K562 (cell line): ENCODE data around the gene FRYL. TPM values are rescaled to one million over a fixed set of nuclear protein-coding genes. Genes with fewer than 3 reads are reported as not detected.
A peak's percentile ranks its signal among the peaks of the same experiment; 100 is the strongest.

ENCODE experiments used
- CC2D1A ChIP-seq: fragments of 450-650 bp; IDR thresholded peaks from 2 replicates; pipeline ENCODE4 v1.6.1; 2017; ENCODE audit warnings: mild to moderate bottlenecking
- CEBPZ ChIP-seq: fragments of 150-350 bp; IDR thresholded peaks from 2 replicates; pipeline ENCODE4 v1.6.1; 2014; ENCODE audit warnings: low read depth, mild to moderate bottlenecking, low read length, borderline replicate concordance
- GTF3C2 ChIP-seq: IDR thresholded peaks from 3 replicates; pipeline ENCODE4 v1.6.1; 2011; ENCODE audit warnings: borderline replicate concordance, mild to moderate bottlenecking, moderate library complexity; ENCODE audit not compliant: insufficient read length; ENCODE audit errors: extremely low read depth
- HDGF ChIP-seq: fragments of 450-650 bp; IDR thresholded peaks from 2 replicates; pipeline ENCODE4 v1.6.1; 2016
- HNRNPK ChIP-seq: fragments of 200-400 bp; formaldehyde crosslinking; IDR thresholded peaks from one replicate; pipeline ENCODE4 v1.6.1; 2018; ENCODE audit warnings: mild to moderate bottlenecking, low read depth, low read length; ENCODE audit not compliant: poor library complexity, severe bottlenecking
- KDM1A ChIP-seq, 2 experiments: fragments of 450-650 bp; IDR thresholded peaks; 2 replicates each; pipeline ENCODE4 v1.6.1; 2016; ENCODE audit warnings: mild to moderate bottlenecking in 2 of 2
- PHB2 ChIP-seq: fragments of 450-650 bp; IDR thresholded peaks from 2 replicates; pipeline ENCODE4 v1.6.1; 2017; ENCODE audit warnings: low read depth
- PML ChIP-seq: IDR thresholded peaks from 2 replicates; pipeline ENCODE4 v1.6.1; 2012; ENCODE audit warnings: low read length, inconsistent platforms
- RCOR1 ChIP-seq, 2 experiments: IDR thresholded peaks; 2 replicates each; pipeline ENCODE4 v1.6.1; 2012; ENCODE audit warnings: low read depth in 2 of 2, low read length in 2 of 2, borderline replicate concordance in 1 of 2, improper control_type of control experiment in 1 of 2
- TCFL5 ChIP-seq: fragments of 250-450 bp; sonication (Bioruptor Pico); conservative IDR thresholded peaks from 2 replicates; pipeline ENCODE4 v1.6.1; 2021; ENCODE audit warnings: mild to moderate bottlenecking, moderate library complexity, matching md5 sums
- TRIM24 ChIP-seq, 2 experiments: fragments of 450-650 bp; IDR thresholded peaks; 2 replicates each; pipeline ENCODE4 v1.6.1; 2016
- ZNF280B ChIP-seq: fragments of 250-450 bp; sonication (Bioruptor Pico); IDR thresholded peaks from 2 replicates; pipeline ENCODE4 v1.5.1; 2021; ENCODE audit warnings: mild to moderate bottlenecking
- ZNF518B ChIP-seq: fragments of 250-450 bp; sonication (Bioruptor Pico); IDR thresholded peaks from 2 replicates; pipeline ENCODE4 v1.5.0; 2021; ENCODE audit warnings: mild to moderate bottlenecking, moderate library complexity
- ZNF644 ChIP-seq: fragments of 200-800 bp; sonication (Bioruptor generic); IDR thresholded peaks from 2 replicates; pipeline ENCODE4 v1.6.1; 2016; ENCODE audit warnings: low read depth, missing genetic modification characterization, missing compliant biosample characterization
- ZNF76 ChIP-seq: fragments of 250-450 bp; sonication (Bioruptor Pico); IDR thresholded peaks from 2 replicates; pipeline ENCODE4 v1.4.0; 2020; ENCODE audit warnings: mild to moderate bottlenecking, moderate library complexity, borderline replicate concordance
- polyA plus RNA-seq, 8 experiments: library from polyadenylated mRNA; depleted of rRNA in 4 of 8; stranded (reverse) in 5 of 8; unstranded in 3 of 8; fragments of >200 nt; fragmentation: Nextera tagmentation in 2 of 8; fragmentation: Illumina TruSeq in 1 of 8; extraction: Ambion mirVana in 2 of 8; extraction: Trizol in 1 of 8; gene quantifications; 2 replicates each; pipeline versions ENCODE4 v1.2.1 to v1.2.3, GENCODE V29; 2011 to 2014; ENCODE audit warnings: inconsistent platforms in 1 of 8, missing spikeins in 1 of 8
- total RNA-seq, 7 experiments: library from RNA; depleted of rRNA in 6 of 7; stranded (reverse); fragments of >200 nt in 6 of 7; fragmentation: Illumina TruSeq in 2 of 7; extraction: Trizol in 2 of 7; gene quantifications; 2 replicates each; pipeline versions ENCODE4 v1.2.1 to v1.2.3, GENCODE V29; 2011 to 2021; ENCODE audit warnings: low replicate concordance in 1 of 7

Gene FRYL
- total and polyA plus RNA-seq, 9 of the 15 experiments (the other 6 are each of a cell fraction or from before 2014, with no cell fraction given) = 7.2 to 34.9 (median 15.9) TPM

GRCh38 chr4:48779998-48780864 is at the start of gene FRYL (continued):
- TF ChIP-seq ZNF644 (tag) (no peak; the same call in 1 of the 2 replicates), TRIM24 (IDR thresholded peaks at IDR 0.05) (no peak), KDM1A (IDR thresholded peaks at IDR 0.05) (peak; percentile 95 to 96), ZNF518B (no peak), PML (peak; percentile 44; the same call in 1 of the 2 replicates), HNRNPK (no peak), GTF3C2 (no peak), CC2D1A (no peak), RCOR1 (IDR thresholded peaks at IDR 0.05; ENCODE audit: borderline replicate concordance in 1 of 2, low read depth in 2 of 2, low read length in 2 of 2) (peak; percentile 95 to 99), ZNF76 (no peak), PHB2 (no peak), HDGF (no peak), TCFL5 (CRISPR knock-in tag) (no peak), CEBPZ (peak; percentile 97), ZNF280B (no peak)
